ENCODE data around the gene ASXL1. TPM values are rescaled to one million over a fixed set of nuclear protein-coding genes. Genes with fewer than 3 reads are reported as not detected.

Gene ASXL1
- total and polyA plus RNA-seq, 10 of the 15 experiments (the other 5 are each of a cell fraction or from before 2014, with no cell fraction given) = 11.0 to 87.6 (median 56.8) TPM

GRCh38 chr20:32444474-32445220 lies 86.5 kb downstream of the ASXL1 start:
- in situ Hi-C loops (cut with MboI) = no loop called here
- no peak overlapping the region for H3K27ac ChIP-seq (ENCODE audit: control insufficient read depth, insufficient read depth)
- RAD21 ChIA-PET (ENCODE audit: unreplicated experiment) = interaction anchor here (0.9 to 1.3 kb wide), 2 partner anchors 85 to 87 kb away, joined by 3 to 4 read pairs; no protein-coding TSS in a partner anchor
- peaks cover 1 to 8% of the 10 kb centered on the region in 2 experiments; a peak in 3 of 4 replicates for H3K36me3 ChIP-seq (ENCODE audit: control insufficient read depth in 2 of 2, insufficient read depth in 2 of 2, low read length in 1 of 2)
- no peak overlapping the region for H3K4me3 ChIP-seq
- ATAC-seq = no peak
- H3K79me2 ChIP-seq (ENCODE audit: control insufficient read depth, insufficient read depth, low read length) = no peaks in the 10 kb centered on the region
- FAIRE-seq = no peak
- CTCF ChIA-PET = interaction anchor here (0.7 to 1.4 kb wide), 5 partner anchors 18 to 353 kb away, joined by 3 to 4 read pairs (median 3); no protein-coding TSS in a partner anchor
- no peaks in the 10 kb centered on the region for H3K4me1 ChIP-seq (ENCODE audit: control insufficient read depth, insufficient read depth, low read length)
- POLR2A ChIA-PET = no interaction called here
- no TSS peak for BruUV-seq (replicated peaks)
- no peak overlapping the region for H3K4me2 ChIP-seq (ENCODE audit: control insufficient read depth, insufficient read depth)
- TF ChIP-seq POLR2AphosphoS5 (IDR thresholded peaks at IDR 0.05; ENCODE audit: low read length) (0 out of 2 replicates have a peak, but pooled peaks have one; percentile 5), CHD2 (IDR thresholded peaks at IDR 0.05; ENCODE audit: borderline replicate concordance, low read depth, low read length) (no peak)
- intact Hi-C loops (cut with micrococcal nuclease; ENCODE audit: unreplicated experiment) = no loop called here
- no peaks in the 10 kb centered on the region for H3K27me3 ChIP-seq (replicated peaks in 1 of 2; ENCODE audit: control insufficient read depth in 2 of 2, insufficient read depth in 2 of 2, low read length in 1 of 2)
- H4K20me1 ChIP-seq (ENCODE audit: control insufficient read depth, insufficient read depth) = no peaks in the 10 kb centered on the region
- DNase-seq (ENCODE audit: low read depth, low spot score) = no peak
- WGBS (ENCODE audit: insufficient coverage, insufficient replicate concordance, low lambda C conversion rate, missing lambda C conversion rate) = 67% methylated on average over 7 of the region's 7 CpGs
- no peak overlapping the region for H2AFZ ChIP-seq (ENCODE audit: control insufficient read depth, low read depth, low read length)
- SMC1A ChIA-PET (ENCODE audit: uncharacterized antibody, unreplicated experiment) = interaction anchor here (0.5 to 1.4 kb wide), 4 partner anchors 26 to 365 kb away, joined by 3 to 4 read pairs (median 3); no protein-coding TSS in a partner anchor
- no peaks in the 10 kb centered on the region for H3K9me3 ChIP-seq (replicated peaks; ENCODE audit: control insufficient read depth, insufficient read depth, low read length)
- no peak overlapping the region for H3K9ac ChIP-seq (ENCODE audit: control insufficient read depth, insufficient read depth, low read length)

DNA sequence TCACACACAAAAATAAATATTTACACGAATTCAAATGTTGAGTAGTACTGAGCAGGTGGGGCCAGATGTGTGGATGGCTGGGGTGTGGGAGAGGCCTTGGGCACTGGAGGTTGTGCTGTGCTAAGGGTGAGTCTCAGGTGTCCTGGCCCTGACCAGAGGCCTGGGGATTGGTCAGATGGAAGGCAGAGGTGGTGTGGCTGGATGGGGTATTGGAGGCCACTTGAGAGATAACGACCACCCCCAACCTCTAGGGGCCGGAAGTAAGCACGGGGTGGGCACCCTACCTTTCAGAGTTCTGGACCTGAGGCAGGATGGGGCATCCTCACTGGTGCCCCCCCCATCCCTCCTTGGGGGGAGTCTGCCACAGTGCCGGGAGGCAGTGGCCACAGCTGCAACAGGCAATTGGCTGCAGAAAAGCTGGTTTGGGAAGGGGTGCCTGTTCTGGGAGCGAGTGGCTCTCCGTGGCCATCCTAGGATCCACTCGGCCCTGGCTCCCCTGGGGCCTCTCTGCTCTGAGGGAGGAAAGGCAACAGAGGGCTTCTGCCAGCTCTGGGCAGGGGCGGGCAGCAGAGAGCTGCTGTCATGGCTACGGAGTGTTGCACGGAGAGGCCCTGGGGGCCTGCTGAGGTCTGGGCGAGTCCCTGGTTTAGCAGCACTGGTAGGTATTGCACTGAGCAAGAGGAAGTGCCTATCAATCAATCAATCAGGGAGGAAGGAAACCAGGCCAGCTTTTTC lies 87.6 kb downstream of the ASXL1 start:
- no peak for FAIRE-seq
- intact Hi-C loops (cut with micrococcal nuclease; ENCODE audit: unreplicated experiment) = no loop called here
- peak; percentile 52 for TF ChIP-seq PBX3 (IDR thresholded peaks at IDR 0.05; ENCODE audit: insufficient replicate concordance, low read depth, low read length)
- 0 out of 2 replicates have a peak, but pooled peaks have one; percentile 10 for TF ChIP-seq CREB1 (IDR thresholded peaks at IDR 0.05; ENCODE audit: low read depth)
- peak; percentile 48; the same call in 1 of the 2 replicates for TF ChIP-seq SPI1 (IDR thresholded peaks at IDR 0.05; ENCODE audit: borderline replicate concordance, insufficient read depth, low read depth, low read length)
- TF ChIP-seq BCL3 (IDR thresholded peaks at IDR 0.05; ENCODE audit: borderline replicate concordance, insufficient read depth, low read depth, low read length, poor library complexity, severe bottlenecking) = peak; percentile 6
- no peak for TF ChIP-seq ATF7 (IDR thresholded peaks at IDR 0.05; ENCODE audit: low read depth)
- peak; percentile 28 for TF ChIP-seq MEF2B (IDR thresholded peaks at IDR 0.05; ENCODE audit: partially characterized antibody, poor library complexity, severe bottlenecking)
- peak; percentile 16; the same call in 1 of the 2 replicates for TF ChIP-seq GATAD2B (conservative IDR thresholded peaks at IDR 0.05; ENCODE audit: low read depth)
- no peak for TF ChIP-seq GABPA (IDR thresholded peaks at IDR 0.05; ENCODE audit: low read depth)

More for the DNA sequence above, 87.6 kb downstream of the ASXL1 start:
- Histone ChIP-seq H3K4me1 (ENCODE audit: control insufficient read depth, insufficient read depth, low read length) (no peaks in the 10 kb centered on the region), H3K9ac (ENCODE audit: control insufficient read depth, insufficient read depth, low read length) (no peak overlapping the region), H2AFZ (ENCODE audit: control insufficient read depth, low read depth, low read length) (no peak overlapping the region), H4K20me1 (ENCODE audit: control insufficient read depth, insufficient read depth) (no peaks in the 10 kb centered on the region), H3K27me3 (replicated peaks in 1 of 2; ENCODE audit: control insufficient read depth in 2 of 2, insufficient read depth in 2 of 2, low read length in 1 of 2) (no peaks in the 10 kb centered on the region), H3K4me2 (ENCODE audit: control insufficient read depth, insufficient read depth) (no peak overlapping the region), H3K27ac (ENCODE audit: control insufficient read depth, insufficient read depth) (no peak overlapping the region), H3K79me2 (ENCODE audit: control insufficient read depth, insufficient read depth, low read length) (no peaks in the 10 kb centered on the region), H3K9me3 (replicated peaks; ENCODE audit: control insufficient read depth, insufficient read depth, low read length) (no peaks in the 10 kb centered on the region), H3K36me3 (ENCODE audit: control insufficient read depth in 2 of 2, insufficient read depth in 2 of 2, low read length in 1 of 2) (peaks cover 0 to 1% of the 10 kb centered on the region in 2 experiments; a peak in 3 of 4 replicates), H3K4me3 (no peak overlapping the region)
- ChIA-PET RAD21 (ENCODE audit: unreplicated experiment) (interaction anchor here (0.6 to 0.8 kb wide), 2 partner anchors 206 to 1051 kb away, joined by 3 to 4 read pairs; no protein-coding TSS in a partner anchor), CTCF (interaction anchor here (0.8 to 1.0 kb wide), 3 partner anchors 20 to 89 kb away, joined by 3 read pairs; no protein-coding TSS in a partner anchor), POLR2A (interaction anchor here (0.5 kb wide), 1 partner anchor 108 kb away, joined by 4 read pairs; no protein-coding TSS in a partner anchor), SMC1A (ENCODE audit: uncharacterized antibody, unreplicated experiment) (no interaction called here)
- WGBS (ENCODE audit: insufficient coverage, insufficient replicate concordance, low lambda C conversion rate, missing lambda C conversion rate) = 36% methylated on average over 12 of the region's 12 CpGs
- DNase-seq (ENCODE audit: low read depth, low spot score) = no peak
- peak; percentile 79 for ATAC-seq
- in situ Hi-C loops (cut with MboI) = no loop called here
- BruUV-seq (replicated peaks) = no TSS peak
